Measurements from ENCODE around the gene SUN1.
"Not testable (repeated sequence)": the region's sequence is repeated elsewhere in the genome, so short reads cannot be mapped to it uniquely, and the experiment has no call there.

Gene SUN1

DNA sequence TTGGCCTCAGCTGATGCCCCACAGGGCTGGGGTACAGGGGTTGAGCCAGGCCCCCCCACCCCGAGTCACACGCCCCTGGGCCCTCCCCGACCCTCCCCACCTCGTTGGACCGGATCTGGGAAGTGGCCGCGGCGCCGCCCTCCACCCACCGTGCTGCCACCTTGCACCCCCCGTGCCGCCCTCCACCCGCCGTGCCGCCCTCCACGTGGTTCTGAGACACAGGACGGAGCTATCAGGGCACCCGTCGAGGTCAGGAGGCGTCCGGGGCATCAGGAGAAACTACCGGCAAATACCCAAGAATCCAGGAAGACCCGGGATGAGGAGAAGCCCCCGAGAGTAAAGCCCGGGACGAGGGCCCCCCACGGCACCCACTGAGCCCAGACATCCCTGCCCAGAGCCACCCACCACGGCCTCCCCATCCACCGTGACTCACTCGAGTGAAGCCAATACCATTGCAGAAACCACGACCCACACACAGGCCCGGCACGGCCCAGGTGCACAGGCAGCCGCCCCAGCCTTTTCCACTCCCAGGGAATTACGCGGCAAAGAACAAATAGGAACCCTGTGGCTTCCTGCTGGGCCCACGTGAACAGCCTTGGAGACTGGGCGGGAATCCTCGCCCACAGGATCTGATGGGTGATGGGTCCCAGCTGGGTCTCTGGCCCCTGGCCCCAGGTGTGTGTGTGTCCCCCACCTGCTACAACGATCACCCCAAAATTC is 88.2 kb downstream of the SUN1 start:
- no peak for DNase-seq (ENCODE audit: low read depth in 2 of 2)

DNA sequence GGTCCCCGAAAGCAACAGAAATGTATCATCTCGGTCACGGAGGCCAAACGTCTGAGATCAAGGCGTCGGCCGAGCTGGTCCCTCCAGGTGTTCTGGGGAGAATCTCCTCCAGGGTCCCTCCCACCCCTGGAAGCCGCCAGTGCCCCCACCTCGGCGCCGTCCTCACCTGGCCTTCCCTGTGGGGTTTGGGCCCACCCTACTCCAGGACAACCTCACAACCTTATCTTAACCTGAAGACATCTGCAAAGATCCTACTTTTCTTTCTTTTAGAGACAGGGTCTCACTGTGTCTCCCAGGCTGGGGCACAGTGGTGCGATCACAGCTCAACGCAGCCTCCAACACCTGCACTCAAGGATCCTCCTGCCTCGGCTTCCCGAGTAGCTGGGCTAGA is 88.8 kb downstream of the SUN1 start:
- no peak for DNase-seq (ENCODE audit: low read depth in 2 of 2)

DNA sequence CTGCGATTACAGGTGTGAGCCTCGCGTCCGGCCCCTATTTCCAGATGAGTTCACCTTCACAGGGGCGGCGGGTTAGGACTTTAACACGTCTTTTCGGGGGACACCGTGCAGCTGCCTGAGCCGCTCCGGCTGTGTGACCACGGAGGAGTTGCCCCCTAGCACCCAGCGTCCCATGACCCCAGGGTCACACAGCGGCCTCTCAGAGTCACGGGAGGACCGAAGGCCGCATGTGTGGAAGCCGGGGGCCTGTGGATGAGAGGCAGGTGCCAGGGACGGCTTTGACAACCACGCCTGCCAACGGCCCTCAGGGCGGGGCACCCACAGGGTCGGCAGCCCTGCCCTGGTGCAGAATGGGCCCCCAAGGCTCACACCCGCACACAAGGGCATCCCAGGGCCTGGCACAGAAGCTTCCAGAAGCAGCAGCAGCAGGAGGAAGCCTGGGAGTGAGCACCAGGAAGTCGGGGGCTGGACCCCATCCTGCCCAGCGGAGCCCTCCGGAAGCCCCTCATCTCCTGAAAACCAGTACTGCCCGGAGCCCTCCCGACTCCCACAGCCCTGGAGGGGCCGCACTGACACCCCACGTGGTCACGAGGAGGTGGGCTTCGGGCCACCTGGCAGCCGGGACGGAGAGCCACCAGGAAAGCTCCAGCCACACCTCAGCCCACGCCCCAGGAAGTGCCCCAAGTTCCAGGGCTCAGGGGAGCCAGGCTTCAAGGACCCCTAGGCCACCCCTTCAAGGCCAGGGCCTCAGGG is 89.5 kb downstream of the SUN1 start:
- DNase-seq (ENCODE audit: low read depth in 2 of 2), result no peak

DNA sequence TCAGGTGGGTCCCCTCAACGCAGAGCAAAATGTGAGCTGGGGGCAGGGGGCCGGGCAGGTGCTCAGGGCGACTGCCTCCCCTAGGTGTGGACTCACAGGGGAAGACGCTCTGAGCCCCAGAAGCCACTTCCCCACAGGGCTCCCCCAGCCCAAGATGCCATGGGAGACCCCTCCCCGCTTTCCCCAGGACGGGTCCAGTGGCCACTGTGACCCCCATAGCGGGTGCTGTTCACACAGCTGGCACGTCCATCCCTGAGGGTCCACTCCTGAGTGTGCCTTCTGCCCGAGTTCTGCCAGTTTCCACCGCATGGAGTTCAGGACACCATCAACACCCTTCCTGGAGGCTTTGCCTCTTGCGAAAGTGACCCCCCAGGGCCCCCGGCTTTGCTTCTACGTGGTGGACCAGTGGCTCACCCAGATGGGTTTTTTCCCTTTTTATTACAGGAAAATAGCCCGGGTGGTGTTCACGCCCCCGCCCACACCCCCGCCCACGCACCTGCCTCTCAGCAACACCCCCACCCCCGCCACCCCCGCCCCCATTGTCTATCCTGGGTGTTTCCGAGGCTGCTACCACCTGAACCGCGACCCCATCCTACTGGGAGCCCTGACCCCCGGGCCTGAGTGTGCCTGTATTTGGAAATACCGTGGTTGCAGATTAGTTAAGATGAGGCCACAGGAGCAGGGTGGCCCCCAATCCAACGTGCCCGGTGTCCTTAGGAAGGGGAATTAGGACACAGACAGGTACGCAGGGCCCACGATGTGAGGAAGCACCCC is 90.2 kb downstream of the SUN1 start:
- DNase-seq (ENCODE audit: low read depth in 2 of 2), result no peak

DNA sequence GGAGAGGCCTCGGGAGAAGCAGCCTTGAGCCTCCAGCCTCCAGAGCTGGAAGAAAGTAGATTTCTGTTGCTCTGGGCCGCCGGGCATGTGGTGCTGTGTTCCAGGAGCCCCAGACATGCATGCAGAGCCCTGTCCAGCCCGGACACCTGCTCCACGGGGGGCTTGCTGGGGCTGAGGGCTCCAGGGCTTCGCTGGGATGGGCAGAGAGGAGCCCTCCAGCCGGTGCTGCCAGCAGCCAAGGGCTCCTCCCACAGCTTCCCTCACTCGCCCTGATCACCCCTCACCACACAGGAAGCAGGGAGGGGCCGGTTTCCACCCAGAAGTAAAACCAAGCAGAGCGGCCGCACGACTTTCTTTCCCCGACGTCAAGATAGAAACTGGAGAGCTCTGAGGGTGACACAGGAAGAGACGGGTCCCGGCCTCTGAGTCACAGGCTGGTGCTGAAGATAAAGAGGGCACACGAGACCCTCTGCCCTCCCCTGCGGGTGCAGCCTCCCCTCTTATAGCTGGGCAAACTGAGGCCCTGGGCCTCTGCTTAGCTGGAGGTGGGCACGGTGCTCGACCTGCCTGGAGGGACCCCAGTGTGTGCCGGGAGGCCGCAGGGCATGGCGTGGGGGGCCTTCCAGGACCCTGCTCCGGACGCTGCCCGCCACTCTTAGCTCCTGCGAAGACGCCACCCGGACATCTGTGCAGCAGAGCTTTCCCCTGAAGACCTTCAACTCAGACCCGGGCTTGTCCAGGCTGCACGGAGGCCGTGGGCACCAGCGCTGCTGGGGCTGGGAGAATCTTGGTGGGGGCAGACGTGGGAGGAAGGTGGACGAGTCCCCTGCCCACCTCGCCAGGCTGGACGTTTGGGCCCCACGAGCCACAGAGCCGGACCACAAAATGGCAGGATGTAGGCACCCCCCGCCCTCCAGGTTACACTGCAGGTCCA is 91.1 kb downstream of the SUN1 start:
- DNase-seq (ENCODE audit: low read depth in 2 of 2), result no peak

DNA sequence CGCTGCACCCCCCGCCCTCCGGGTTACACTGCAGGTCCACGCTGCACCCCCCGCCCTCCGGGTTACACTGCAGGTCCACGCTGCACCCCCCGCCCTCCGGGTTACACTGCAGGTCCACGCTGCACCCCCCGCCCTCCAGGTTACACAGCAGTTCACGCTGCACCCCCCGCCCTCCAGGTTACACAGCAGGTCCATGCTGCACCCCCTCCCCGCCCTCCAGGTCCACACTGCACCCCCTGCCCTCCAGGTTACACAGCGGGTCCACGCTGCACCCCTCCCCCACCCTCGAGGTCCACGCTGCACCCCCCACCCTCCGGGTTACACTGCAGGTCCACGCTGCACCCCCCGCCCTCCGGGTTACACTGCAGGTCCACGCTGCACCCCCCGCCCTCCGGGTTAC is 91.8 kb downstream of the SUN1 start:
- not testable (repeated sequence) for DNase-seq (ENCODE audit: low read depth in 2 of 2)
